Stimulated activated naive CD8-positive, alpha-beta T cell treated with anti-CD3 and anti-CD28 coated beads, Interleukin-15, amount 100 ng/mL, for 72 hours (primary cell): ENCODE measurements around the gene UBQLN1.
"Not testable (repeated sequence)": the region's sequence is repeated elsewhere in the genome, so short reads cannot be mapped to it uniquely, and the experiment has no call there.

Experiments used
- ATAC-seq: fragments of 150-1000 bp; cut with Tn5 transposase; 2 replicates; pipeline ENCODE4 v1.10.0; 2021; ENCODE audit warnings: mild to moderate bottlenecking, moderate library complexity
- DNase-seq, 2 donors: peaks; one replicate each; pipeline ENCODE4 v3.0.0; 2021 to 2022
- H3K27ac Mint-ChIP-seq, 2 donors: one replicate each; pipeline ENCODE4 v1.8.0; 2022; ENCODE audit warnings: mild to moderate bottlenecking in 2 of 2, mixed read lengths in 2 of 2, moderate library complexity in 2 of 2
- H3K27me3 Mint-ChIP-seq: one replicate; pipeline ENCODE4 v1.8.0; 2022; ENCODE audit warnings: mixed read lengths
- H3K4me1 Mint-ChIP-seq: one replicate; pipeline ENCODE4 v1.8.0; 2022; ENCODE audit warnings: mild to moderate bottlenecking, mixed read lengths
- H3K4me3 Mint-ChIP-seq, 2 donors: one replicate each; pipeline ENCODE4 v1.8.0; 2022; ENCODE audit warnings: mild to moderate bottlenecking in 2 of 2, mixed read lengths in 2 of 2, moderate library complexity in 1 of 2
- H3K9me3 Mint-ChIP-seq, 2 donors: one replicate each; pipeline ENCODE4 v1.8.0; 2022; ENCODE audit warnings: mixed read lengths in 2 of 2

UBQLN1 gene

DNA sequence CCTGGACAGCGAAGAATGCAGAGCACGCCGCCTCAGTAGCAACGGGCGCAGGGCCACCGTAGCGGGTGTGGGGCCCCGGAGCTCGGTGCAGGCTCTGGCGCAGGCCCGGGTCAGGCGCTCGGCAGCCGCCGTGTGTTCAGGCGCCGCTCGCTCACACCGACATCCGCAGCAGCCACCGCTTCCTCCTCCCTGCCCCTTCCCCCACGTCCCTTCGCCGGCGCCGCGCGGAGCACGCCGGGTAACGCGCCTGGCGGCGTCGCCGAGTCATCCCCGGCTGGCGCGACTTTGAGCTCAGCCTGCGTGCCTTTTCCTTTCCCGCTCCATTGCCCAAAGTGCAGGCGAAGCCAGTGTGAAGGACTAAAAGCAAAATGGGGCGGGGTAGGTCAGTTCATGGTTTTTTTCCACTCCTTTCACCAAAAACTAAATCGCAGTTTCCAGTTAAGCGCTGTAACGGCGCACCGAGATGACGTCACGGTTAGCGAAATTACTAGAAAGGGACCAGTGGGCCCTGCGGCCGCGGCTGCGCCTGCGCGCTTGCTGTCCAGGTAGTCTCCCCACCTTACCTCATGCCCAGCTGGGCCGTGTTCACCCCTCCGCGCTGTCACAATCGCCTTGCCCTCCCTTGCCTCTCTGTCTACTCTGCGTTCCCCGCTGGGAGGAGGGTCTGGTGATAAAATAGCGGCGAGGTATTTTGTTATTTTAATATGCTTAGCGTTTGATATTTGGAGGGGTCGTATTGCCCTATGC is at the start of gene UBQLN1:
Gene UBQLN1, minus strand, starts transcription at position 191 of the 747 bp plus-strand sequence. CDS start 279 bp downstream, outside the sequence.
- ATAC-seq (peak; percentile 85), DNase-seq (peak; percentile 91 to 93)
- Mint-ChIP-seq H3K4me3 (peak within 1 kb of the TSS; percentile 90 to 99), H3K4me1 (peaks cover 44% of the 10 kb centered on the region), H3K27me3 (no peaks in the 10 kb centered on the region), H3K9me3 (no peaks in the 10 kb centered on the region), H3K27ac (peak within 1 kb of the TSS; percentile 99 to 100)

DNA sequence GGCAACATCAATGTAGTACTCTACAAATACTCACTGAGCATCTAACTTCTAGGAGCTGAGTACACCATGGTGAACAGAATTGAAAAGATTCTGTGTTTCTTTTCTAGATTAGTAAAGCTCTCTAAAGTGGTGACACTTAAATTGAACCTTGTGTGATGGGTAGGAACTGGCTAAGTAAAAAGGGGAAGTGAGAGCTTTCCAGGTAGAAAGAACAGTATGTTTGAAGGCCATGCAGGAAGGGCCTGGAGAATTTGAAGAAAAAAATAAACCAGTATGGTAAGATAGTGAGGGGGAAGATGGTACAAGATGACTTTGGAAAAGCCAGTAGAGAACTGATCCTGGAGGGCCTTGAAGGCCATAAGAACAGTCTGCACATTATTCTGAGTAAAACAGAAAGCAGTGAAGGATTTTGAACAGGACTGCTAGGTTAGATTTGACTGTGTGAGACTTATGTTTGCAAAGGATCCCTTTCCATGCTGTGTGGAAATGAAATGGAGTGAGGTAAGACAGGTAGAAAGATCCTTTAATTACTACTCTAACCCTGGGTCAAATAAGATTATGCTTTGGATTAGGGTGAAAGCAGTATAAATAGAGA is 46.7 kb upstream of the UBQLN1 start:
- ATAC-seq (no peak), DNase-seq (no peak)
- Mint-ChIP-seq H3K9me3 (no peaks in the 10 kb centered on the region), H3K27me3 (no peaks in the 10 kb centered on the region), H3K27ac (peak overlapping the region in 1 of 2 donors; percentile 9), H3K4me3 (no peak overlapping the region), H3K4me1 (no peaks in the 10 kb centered on the region)

DNA sequence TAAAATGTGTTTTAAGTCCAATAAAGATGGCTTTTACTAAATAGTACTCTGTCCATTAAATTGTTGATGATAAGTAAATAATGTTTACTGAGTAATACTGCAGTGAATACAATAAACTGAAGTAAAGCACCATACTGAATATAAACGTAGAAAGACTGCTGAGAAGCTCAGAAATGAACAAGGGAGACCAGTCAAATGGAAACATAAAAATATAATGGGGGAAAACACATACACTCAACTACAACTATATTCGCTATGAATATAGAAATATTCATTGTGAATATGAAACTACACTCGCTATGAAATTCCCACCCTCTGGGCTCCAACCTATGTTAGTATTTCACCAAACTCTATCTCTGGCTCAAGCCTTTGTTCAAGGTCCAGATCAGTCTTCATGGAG is 41.9 kb upstream of the UBQLN1 start:
- Mint-ChIP-seq H3K27ac (no peak overlapping the region), H3K9me3 (no peaks in the 10 kb centered on the region), H3K4me3 (no peak overlapping the region), H3K27me3 (no peaks in the 10 kb centered on the region), H3K4me1 (peaks cover 6% of the 10 kb centered on the region)
- ATAC-seq (no peak), DNase-seq (no peak)

DNA sequence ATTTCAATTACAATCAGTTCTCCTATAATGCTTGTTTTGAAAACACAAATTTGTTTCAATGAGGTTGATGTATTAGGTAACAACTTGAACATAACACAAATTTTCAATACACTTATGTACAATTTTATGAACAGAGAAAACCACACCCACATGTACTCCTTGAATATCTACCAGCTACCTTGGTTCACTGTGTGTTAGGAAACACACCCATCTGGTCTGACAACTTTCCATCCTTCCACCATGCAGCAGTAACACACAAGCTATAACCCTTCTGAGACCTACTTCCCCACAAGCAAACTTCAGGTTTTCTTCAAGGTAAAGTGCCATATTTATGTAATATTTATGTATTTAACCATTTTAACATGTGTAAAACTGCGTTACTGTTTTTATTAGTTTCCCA is 36.4 kb upstream of the UBQLN1 start:
- no peak for ATAC-seq
- no peak overlapping the region for H3K4me3 Mint-ChIP-seq
- no peaks in the 10 kb centered on the region for H3K9me3 Mint-ChIP-seq
- H3K27ac Mint-ChIP-seq, result no peak overlapping the region
- peaks cover 6% of the 10 kb centered on the region for H3K4me1 Mint-ChIP-seq
- no peak for DNase-seq
- no peaks in the 10 kb centered on the region for H3K27me3 Mint-ChIP-seq

DNA sequence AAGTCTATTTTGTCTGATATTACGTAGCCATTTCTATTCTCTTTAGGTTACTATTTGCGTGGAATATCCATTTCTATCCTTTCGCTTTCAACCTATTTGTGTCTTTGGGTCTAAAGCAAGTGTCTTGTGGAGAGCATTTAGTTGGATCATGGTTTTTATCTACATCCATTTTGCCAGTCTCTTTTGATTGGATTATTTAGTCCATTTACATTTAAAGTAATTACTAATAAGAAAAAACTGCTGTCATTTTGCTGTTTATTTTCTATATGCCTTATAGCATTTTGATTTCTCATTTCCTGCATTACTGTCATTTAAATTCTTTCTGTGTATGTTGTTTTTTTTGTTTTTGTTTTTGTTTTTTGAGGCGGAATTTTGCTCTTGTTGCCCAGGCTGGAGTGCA is 26.0 kb upstream of the UBQLN1 start:
- DNase-seq, result no peak
- Mint-ChIP-seq H3K4me3 (no peak overlapping the region), H3K27ac (no peak overlapping the region), H3K27me3 (no peaks in the 10 kb centered on the region), H3K4me1 (peaks cover 10% of the 10 kb centered on the region), H3K9me3 (peaks cover 12 to 20% of the 10 kb centered on the region in 2 donors)
- ATAC-seq, result no peak

DNA sequence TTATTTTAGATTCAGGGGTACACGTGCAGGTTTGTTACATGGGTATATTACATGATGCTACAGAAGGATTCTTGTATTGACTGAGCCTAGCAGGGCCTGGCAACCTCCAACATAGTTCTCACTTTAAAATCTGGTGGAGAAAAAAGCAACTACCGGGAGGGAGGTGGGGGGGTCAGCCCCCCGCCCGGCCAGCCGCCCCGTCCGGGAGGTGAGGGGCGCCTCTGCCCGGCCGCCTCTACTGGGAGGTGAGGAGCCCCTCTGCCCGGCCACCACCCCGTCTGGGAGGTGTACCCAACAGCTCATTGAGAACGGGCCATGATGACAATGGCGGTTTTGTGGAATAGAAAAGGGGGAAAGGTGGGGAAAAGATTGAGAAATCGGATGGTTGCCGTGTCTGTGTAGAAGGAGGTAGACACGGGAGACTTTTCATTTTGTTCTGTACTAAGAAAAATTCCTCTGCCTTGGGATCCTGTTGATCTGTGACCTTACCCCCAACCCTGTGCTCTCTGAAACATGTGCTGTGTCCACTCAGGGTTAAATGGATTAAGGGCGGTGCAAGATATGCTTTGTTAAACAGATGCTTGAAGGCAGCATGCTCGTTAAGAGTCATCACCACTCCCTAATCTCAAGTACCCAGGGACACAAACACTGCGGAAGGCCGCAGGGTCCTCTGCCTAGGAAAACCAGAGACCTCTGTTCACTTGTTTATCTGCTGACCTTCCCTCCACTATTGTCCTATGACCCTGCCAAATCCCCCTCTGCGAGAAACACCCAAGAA is 21.0 kb upstream of the UBQLN1 start:
- not testable (repeated sequence) for H3K4me3 Mint-ChIP-seq, H3K9me3 Mint-ChIP-seq, H3K27ac Mint-ChIP-seq, H3K27me3 Mint-ChIP-seq, DNase-seq, H3K4me1 Mint-ChIP-seq, ATAC-seq

DNA sequence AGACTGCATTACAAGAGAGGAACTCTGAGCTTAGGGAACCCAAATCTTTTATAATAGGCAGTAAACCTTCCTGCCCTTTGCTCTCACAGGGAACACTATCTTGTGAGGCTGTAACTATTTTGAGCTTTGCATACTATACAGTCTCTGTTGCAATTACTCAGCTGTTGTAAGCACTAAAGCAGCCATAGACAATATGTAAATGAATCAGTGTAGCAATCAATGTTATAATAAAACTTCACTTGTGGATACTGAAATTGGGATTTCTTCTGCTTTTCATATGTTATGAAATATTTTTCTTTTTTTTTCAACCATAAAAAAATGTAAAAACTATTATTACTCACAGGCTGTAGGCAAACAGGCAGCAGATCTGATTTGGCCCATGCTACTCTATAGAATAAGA is 16.7 kb upstream of the UBQLN1 start:
- H3K27me3 Mint-ChIP-seq, result no peaks in the 10 kb centered on the region
- no peaks in the 10 kb centered on the region for H3K9me3 Mint-ChIP-seq
- DNase-seq (no peak), ATAC-seq (no peak)
- no peak overlapping the region for H3K4me3 Mint-ChIP-seq
- no peaks in the 10 kb centered on the region for H3K4me1 Mint-ChIP-seq
- no peak overlapping the region for H3K27ac Mint-ChIP-seq

DNA sequence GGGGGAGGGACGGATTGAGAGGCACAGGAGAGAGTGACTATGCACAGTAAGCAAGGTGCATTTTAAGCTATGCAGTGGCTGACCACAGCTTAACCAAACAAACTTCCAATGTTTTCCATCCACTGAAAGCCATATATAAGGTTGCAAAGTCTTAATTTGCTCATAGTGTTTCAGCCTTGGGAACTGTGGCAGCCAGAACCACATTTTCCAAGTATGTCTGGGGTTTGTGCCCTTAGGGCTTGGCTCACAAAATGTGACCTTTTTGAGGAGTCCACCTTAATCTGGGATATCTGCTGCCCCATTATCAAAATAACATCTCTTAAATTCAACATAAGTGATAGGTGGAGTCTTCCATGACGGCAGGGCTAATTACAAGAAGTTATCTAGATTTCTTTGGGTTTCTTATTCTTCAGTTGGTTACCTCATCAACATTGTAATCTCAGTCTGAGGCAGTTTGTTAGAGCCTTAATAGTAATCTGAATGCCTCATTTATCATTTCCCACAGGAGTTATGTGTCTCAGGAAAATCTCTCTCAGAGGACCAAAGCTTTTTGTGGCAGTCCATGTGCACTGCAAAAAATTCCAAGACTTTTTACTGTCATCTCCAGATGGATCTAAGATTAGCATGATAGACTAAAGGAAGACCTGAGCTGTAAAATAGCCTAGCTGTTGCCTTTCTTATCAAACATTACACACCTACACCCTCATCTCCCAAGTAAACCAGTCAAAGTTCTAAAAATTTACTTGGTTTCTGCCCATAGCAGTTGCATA is 15.2 kb upstream of the UBQLN1 start:
- no peaks in the 10 kb centered on the region for H3K27me3 Mint-ChIP-seq
- ATAC-seq (no peak), DNase-seq (no peak)
- no peak overlapping the region for H3K27ac Mint-ChIP-seq
- H3K4me1 Mint-ChIP-seq, result no peaks in the 10 kb centered on the region
- no peaks in the 10 kb centered on the region for H3K9me3 Mint-ChIP-seq
- H3K4me3 Mint-ChIP-seq, result no peak overlapping the region

DNA sequence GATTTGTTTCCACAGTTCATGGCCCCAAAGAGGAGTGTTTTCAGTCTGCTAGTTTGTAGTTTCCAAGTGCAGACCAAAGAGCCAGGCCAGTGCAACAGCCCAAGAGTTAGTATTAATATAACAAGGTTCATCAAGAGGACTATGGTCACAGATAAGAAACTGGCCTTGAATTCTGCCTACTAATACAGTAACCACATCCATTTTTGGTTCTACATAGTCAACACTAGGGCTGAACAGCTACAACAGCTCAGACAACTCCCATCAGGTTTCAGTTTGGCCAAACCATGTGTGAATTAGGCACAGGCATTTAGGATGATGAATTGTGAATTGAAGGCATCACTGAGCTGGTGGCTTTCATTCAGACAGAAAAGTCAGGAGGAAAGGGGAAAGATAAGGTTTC is 13.8 kb upstream of the UBQLN1 start:
- DNase-seq, result no peak
- no peaks in the 10 kb centered on the region for H3K9me3 Mint-ChIP-seq
- no peak for ATAC-seq
- H3K27me3 Mint-ChIP-seq, result no peaks in the 10 kb centered on the region
- H3K4me3 Mint-ChIP-seq, result no peak overlapping the region
- no peaks in the 10 kb centered on the region for H3K4me1 Mint-ChIP-seq
- H3K27ac Mint-ChIP-seq, result no peak overlapping the region

DNA sequence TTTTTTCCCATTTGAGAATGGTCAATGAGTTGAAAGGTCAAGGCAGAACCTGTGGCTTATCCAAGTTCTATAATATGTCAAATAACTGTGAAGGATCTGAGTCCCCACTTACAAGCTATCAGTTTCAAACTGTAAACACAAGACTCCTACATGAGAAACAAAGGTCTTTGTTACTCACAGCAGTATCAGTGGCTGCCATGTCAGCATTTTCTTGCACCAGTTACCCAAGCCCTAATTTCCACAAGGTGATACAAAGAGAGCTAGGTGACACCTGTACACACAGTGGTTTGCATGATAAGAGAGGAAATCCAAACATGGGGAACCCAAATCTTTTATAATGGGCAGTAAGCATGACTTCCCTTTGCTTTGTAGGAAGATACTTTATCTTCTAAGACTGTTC is 8.0 kb upstream of the UBQLN1 start:
- H3K4me3 Mint-ChIP-seq, result no peak overlapping the region
- H3K27me3 Mint-ChIP-seq, result no peaks in the 10 kb centered on the region
- no peak for ATAC-seq
- no peak overlapping the region for H3K27ac Mint-ChIP-seq
- DNase-seq, result no peak
- no peaks in the 10 kb centered on the region for H3K4me1 Mint-ChIP-seq
- no peaks in the 10 kb centered on the region for H3K9me3 Mint-ChIP-seq

DNA sequence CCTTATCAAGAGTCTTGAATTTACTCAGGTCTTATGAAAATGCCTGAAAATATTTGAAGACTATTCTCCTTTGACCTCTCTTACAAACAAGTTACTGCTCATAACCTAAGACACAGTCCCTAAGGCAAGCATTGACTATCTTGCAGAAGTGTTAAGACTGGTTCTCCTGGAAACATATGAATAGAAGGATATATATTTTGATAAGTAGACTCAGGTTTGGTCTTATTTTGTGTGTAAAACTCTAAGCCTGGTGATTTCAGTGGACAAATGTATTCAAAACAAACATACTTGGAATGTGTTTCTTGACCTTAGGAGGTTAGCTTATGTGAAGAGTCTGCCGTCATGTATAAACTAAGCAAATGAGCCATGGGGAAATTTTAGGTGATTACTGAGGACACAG is 7.5 kb upstream of the UBQLN1 start:
- no peak overlapping the region for H3K4me3 Mint-ChIP-seq
- ATAC-seq (no peak), DNase-seq (no peak)
- no peaks in the 10 kb centered on the region for H3K9me3 Mint-ChIP-seq
- no peaks in the 10 kb centered on the region for H3K4me1 Mint-ChIP-seq
- no peaks in the 10 kb centered on the region for H3K27me3 Mint-ChIP-seq
- H3K27ac Mint-ChIP-seq, result no peak overlapping the region

DNA sequence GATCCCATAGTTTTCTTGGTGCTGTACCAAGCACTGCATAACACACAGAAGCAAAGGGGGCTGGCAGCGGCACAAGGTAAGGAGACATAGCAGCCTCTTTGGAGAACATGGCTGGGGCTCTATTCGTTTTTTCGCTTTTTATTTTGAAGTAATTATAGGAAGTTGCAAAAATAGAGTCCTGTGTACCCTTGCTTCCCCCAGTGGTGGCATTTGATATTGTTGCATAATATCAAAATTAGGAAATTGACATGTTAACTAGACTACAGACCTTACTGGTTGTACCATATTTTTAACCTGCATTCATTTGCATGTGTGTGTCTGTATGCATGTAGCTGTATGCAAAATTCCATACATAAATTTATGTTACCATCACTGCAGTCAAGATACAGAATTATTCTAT is 6.6 kb upstream of the UBQLN1 start:
- H3K27me3 Mint-ChIP-seq, result no peaks in the 10 kb centered on the region
- DNase-seq, result no peak
- peak; percentile 52 for ATAC-seq
- H3K9me3 Mint-ChIP-seq, result no peaks in the 10 kb centered on the region
- peaks cover 3% of the 10 kb centered on the region for H3K4me1 Mint-ChIP-seq
- H3K27ac Mint-ChIP-seq, result no peak overlapping the region
- no peak overlapping the region for H3K4me3 Mint-ChIP-seq

DNA sequence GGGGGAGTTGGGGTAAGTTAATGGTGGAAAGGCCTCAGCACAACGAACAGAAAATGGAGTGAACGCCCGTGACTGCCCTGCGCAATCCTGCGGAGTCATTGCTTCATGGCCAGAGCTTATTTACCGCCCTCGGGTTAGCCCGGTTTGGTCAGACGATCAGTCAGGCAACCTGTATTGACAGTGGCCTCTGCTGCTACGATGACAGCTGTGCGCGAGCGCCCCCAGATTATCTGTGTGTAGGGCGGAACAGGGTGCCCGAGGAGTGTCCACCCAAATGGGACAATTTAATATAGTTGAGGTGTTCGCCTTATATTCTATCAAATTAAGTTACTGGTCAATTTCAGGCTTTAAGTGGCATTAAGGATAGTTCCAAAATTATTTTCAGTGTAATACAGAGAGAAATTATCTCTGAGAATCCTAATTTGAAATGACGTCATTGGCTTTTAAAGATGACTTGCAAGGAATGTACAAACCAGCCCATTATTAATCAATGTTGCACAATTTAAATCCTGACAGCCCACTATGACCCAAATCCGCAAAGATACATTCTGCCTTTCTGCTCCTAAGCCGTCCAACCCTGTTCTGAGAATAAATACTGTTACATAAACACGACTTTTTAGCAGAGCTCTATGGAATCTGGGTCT is 879 bp upstream of the UBQLN1 start:
- Mint-ChIP-seq H3K27me3 (no peaks in the 10 kb centered on the region), H3K9me3 (no peaks in the 10 kb centered on the region), H3K4me3 (peak overlapping the region; percentile 90 to 99), H3K4me1 (peaks cover 41% of the 10 kb centered on the region), H3K27ac (peak overlapping the region; percentile 99 to 100)
- ATAC-seq, result peak; percentile 66
- peak in 1 of 2 donors; percentile 74 for DNase-seq

DNA sequence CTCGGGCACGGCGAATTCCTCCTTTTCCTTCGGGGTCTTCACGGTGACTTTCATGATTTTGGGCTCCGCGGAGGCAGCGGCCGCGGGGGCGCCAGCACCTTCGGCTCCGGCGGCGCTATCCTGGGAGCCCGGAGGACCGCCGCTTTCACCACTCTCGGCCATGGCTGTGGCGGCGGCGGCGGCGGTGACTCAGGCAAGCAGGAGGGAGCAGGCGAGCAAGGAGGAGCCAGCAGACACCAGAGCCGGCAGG is 315 bp downstream of the UBQLN1 start:
- ATAC-seq, result peak; percentile 78
- Mint-ChIP-seq H3K4me3 (peak overlapping the region; percentile 90 to 99), H3K27ac (peak overlapping the region; percentile 99 to 100), H3K9me3 (no peaks in the 10 kb centered on the region), H3K4me1 (peaks cover 48% of the 10 kb centered on the region), H3K27me3 (no peaks in the 10 kb centered on the region)
- DNase-seq, result no peak
